AG10803 (cell line): ENCODE results near the gene ANG.
"Not testable (repeated sequence)": the region's sequence is repeated elsewhere in the genome, so short reads cannot be mapped to it uniquely, and the experiment has no call there.

Experiments used
- DNase-seq: peaks from one replicate; pipeline ENCODE4 v3.0.0; 2010; ENCODE audit warnings: low read depth
- H3K4me3 ChIP-seq: 2 replicates; pipeline ENCODE4 v1.5.1; 2011; ENCODE audit warnings: mild to moderate bottlenecking, low read length, control low read depth
- TF ChIP-seq, protein P1 (sequence below): conservative IDR thresholded peaks from 2 replicates; pipeline ENCODE4 v1.5.1; 2011; ENCODE audit warnings: mild to moderate bottlenecking, low read length, control low read depth, inconsistent platforms

ANG gene

GRCh38 chr14:20688167-20688839, at the start of gene ANG:
Gene ANG (plus strand): TSS chr14:20688764. CDS start chr14:20693565, 4,801 bp downstream.
- H3K4me3 ChIP-seq, result no peak within 1 kb of the TSS
- TF ChIP-seq, protein P1, sequence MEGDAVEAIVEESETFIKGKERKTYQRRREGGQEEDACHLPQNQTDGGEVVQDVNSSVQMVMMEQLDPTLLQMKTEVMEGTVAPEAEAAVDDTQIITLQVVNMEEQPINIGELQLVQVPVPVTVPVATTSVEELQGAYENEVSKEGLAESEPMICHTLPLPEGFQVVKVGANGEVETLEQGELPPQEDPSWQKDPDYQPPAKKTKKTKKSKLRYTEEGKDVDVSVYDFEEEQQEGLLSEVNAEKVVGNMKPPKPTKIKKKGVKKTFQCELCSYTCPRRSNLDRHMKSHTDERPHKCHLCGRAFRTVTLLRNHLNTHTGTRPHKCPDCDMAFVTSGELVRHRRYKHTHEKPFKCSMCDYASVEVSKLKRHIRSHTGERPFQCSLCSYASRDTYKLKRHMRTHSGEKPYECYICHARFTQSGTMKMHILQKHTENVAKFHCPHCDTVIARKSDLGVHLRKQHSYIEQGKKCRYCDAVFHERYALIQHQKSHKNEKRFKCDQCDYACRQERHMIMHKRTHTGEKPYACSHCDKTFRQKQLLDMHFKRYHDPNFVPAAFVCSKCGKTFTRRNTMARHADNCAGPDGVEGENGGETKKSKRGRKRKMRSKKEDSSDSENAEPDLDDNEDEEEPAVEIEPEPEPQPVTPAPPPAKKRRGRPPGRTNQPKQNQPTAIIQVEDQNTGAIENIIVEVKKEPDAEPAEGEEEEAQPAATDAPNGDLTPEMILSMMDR, result no peak
- DNase-seq, result no peak

DNA sequence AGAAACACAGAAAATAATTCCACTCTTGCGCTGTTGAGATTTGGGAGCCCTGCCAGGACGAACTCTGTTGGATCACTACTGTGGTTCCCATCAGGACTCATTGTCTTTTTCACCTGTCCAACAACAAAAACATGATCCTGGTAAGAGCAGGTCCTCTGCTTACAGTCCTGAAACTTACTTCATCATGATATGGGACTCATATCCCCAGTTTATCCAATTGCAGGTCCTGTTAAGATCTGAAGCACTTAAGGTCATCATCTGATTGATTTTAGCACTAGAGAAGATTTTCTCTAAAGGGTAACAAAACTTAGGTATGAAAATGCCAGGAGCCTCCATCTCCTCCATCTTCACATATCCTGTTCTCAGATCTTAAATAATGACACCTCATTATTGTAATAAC, 47.0 kb upstream of the ANG start, which contains the start of gene OR6S1:
OR6S1 (minus strand) TSS at position 101 of the 400 bp plus-strand sequence; CDS start at position 101, 0 bp downstream.
- DNase-seq, result no peak
- TF ChIP-seq, protein P1, result no peak
- no peak within 1 kb of the TSS for H3K4me3 ChIP-seq

DNA sequence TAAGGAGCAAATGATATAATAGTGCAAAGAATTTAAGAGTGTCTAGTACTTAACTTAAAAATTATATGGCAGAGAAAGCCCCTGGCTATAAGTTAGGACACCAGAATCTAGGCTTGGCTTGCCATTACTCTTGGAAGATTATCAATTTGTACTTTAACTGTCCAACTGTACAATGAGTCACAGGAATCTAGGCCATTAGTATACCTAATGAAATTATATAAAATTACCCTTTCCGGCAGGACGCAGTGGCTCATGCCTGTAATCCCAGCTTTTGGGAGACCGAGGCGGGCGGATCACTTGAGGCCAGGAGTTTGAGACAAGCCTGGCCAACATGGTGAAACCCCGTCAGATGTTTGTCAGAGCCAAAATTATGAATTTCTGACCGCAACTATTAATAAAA, 46.4 kb upstream of the ANG start:
- DNase-seq, result no peak
- H3K4me3 ChIP-seq, result no peak overlapping the region
- TF ChIP-seq, protein P1, result no peak

DNA sequence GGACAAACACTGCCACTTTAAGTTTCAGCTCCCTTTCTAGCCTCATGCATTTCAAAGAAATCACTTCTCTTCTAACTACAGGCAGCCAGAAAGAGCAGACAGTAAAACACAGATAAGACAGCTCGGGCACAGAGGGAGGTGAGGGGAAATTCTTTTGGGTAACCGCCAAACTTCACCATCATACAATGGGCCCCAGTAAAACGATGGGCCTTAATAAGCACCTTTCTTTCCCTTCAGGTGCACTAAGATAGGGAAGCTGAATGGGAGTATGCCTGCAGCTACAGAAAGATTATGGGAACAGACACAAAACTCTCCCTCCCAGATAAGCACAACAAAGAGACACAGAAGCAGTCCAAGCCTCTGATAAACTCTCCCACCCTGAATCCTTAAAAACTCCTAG, 45.8 kb upstream of the ANG start:
- DNase-seq, H3K4me3 ChIP-seq: not testable (repeated sequence)

DNA sequence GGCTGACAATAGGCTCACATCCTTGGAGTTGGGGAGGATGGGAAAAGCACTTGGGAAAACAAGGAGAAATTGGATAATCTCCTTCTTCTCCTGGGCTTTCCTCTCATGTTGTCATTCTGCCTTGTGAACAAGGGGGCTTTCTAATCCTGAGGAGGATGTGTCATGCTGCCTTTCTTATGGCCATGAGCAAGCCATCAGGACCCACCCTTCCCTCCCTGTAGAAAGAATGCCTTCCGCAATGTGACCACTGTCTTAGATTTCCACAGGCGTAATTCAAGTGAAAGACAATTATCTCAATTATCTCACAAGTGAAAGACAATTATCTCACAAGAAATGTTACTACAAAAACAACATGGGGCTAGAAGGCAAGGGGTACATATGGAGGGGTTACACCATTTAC, 44.0 kb upstream of the ANG start:
- DNase-seq, result no peak
- no peak overlapping the region for H3K4me3 ChIP-seq
- TF ChIP-seq, protein P1, result no peak

GRCh38 chr14:20645481-20645880, 43.1 kb upstream of the ANG start:
- no peak overlapping the region for H3K4me3 ChIP-seq
- no peak for DNase-seq
- TF ChIP-seq, protein P1, result no peak

- DNase-seq, result peak; percentile 55
- H3K4me3 ChIP-seq, result no peak overlapping the region; the same call in 1 of the 2 replicates
- TF ChIP-seq, protein P1, result no peak
Observed at GRCh38 chr14:20652996-20653975, 35.3 kb upstream of the ANG start.
